HUES64 (cell line): ENCODE data around the gene ADARB2.

ENCODE experiments used
- H3K27ac ChIP-seq: 2 replicates; pipeline ENCODE4 v1.7.0; 2013; ENCODE audit warnings: low read depth, low read length, inconsistent platforms
- H3K27me3 ChIP-seq: 2 replicates; pipeline ENCODE4 v1.6.1; 2013; ENCODE audit warnings: mild to moderate bottlenecking, low read length; ENCODE audit not compliant: insufficient read depth
- H3K36me3 ChIP-seq: 2 replicates; pipeline ENCODE4 v1.6.1; 2013; ENCODE audit warnings: mild to moderate bottlenecking, low read length; ENCODE audit not compliant: insufficient read depth
- H3K4me1 ChIP-seq: 2 replicates; pipeline ENCODE4 v1.6.1; 2013; ENCODE audit warnings: mild to moderate bottlenecking, low read length, moderate library complexity; ENCODE audit not compliant: insufficient read depth
- H3K4me3 ChIP-seq: 2 replicates; pipeline ENCODE4 v1.5.1; 2013; ENCODE audit warnings: mild to moderate bottlenecking, low read length, moderate library complexity
- H3K9ac ChIP-seq: 2 replicates; pipeline ENCODE4 v1.6.1; 2013; ENCODE audit warnings: mild to moderate bottlenecking, low read depth, low read length
- H3K9me3 ChIP-seq: 2 replicates; pipeline ENCODE4 v1.6.1; 2013; ENCODE audit warnings: low read depth, low read length; ENCODE audit not compliant: insufficient read depth
- WGBS: fragments of 150-250, 120-280 bp; methylation state at CpG from one replicate; pipeline ENCODE4 v1.1.7; 2013; ENCODE audit warnings: missing lambda C conversion rate; 5-methylcytosine and 5-hydroxymethylcytosine counted together

ADARB2 gene

GRCh38 chr10:1535301-1535965 lies 201.9 kb downstream of the ADARB2 start:
- no peak overlapping the region for H3K27ac ChIP-seq
- no peaks in the 10 kb centered on the region for H3K9me3 ChIP-seq
- H3K4me3 ChIP-seq, result no peak overlapping the region
- H3K4me1 ChIP-seq, result no peaks in the 10 kb centered on the region
- no peaks in the 10 kb centered on the region for H3K27me3 ChIP-seq
- no peak overlapping the region for H3K9ac ChIP-seq
- H3K36me3 ChIP-seq, result no peaks in the 10 kb centered on the region
- WGBS, result 93% methylated on average over 24 of the region's 24 CpGs

GRCh38 chr10:1534820-1535219 lies 202.5 kb downstream of the ADARB2 start:
- no peak overlapping the region for H3K9ac ChIP-seq
- H3K4me1 ChIP-seq, result no peaks in the 10 kb centered on the region
- H3K4me3 ChIP-seq, result no peak overlapping the region
- H3K27ac ChIP-seq, result no peak overlapping the region
- H3K9me3 ChIP-seq, result no peaks in the 10 kb centered on the region
- H3K36me3 ChIP-seq, result no peaks in the 10 kb centered on the region
- WGBS, result 95% methylated on average over 19 of the region's 19 CpGs
- no peaks in the 10 kb centered on the region for H3K27me3 ChIP-seq

- Histone ChIP-seq H3K9me3 (no peaks in the 10 kb centered on the region), H3K27ac (no peak overlapping the region), H3K4me1 (no peaks in the 10 kb centered on the region), H3K9ac (no peak overlapping the region), H3K27me3 (no peaks in the 10 kb centered on the region), H3K36me3 (no peaks in the 10 kb centered on the region), H3K4me3 (no peak overlapping the region)
- WGBS, result 93% methylated on average over 14 of the region's 14 CpGs
Observed at GRCh38 chr10:1532636-1533035, 204.7 kb downstream of the ADARB2 start.

- Histone ChIP-seq H3K27me3 (no peaks in the 10 kb centered on the region), H3K4me3 (no peak overlapping the region), H3K36me3 (no peaks in the 10 kb centered on the region), H3K9ac (no peak overlapping the region), H3K27ac (no peak overlapping the region), H3K9me3 (no peaks in the 10 kb centered on the region), H3K4me1 (no peaks in the 10 kb centered on the region)
- WGBS, result 90% methylated on average over 16 of the region's 18 CpGs
Observed at GRCh38 chr10:1531883-1532597, 205.3 kb downstream of the ADARB2 start.

GRCh38 chr10:1530871-1531517 lies 206.3 kb downstream of the ADARB2 start:
- no peaks in the 10 kb centered on the region for H3K4me1 ChIP-seq
- no peak overlapping the region for H3K4me3 ChIP-seq

GRCh38 chr10:1529806-1530413 lies 207.4 kb downstream of the ADARB2 start:
- no peaks in the 10 kb centered on the region for H3K9me3 ChIP-seq
- no peaks in the 10 kb centered on the region for H3K36me3 ChIP-seq
- H3K27me3 ChIP-seq, result no peaks in the 10 kb centered on the region
- 92% methylated on average over 15 of the region's 15 CpGs for WGBS
- no peak overlapping the region for H3K9ac ChIP-seq
- no peak overlapping the region for H3K27ac ChIP-seq
- H3K4me3 ChIP-seq, result no peak overlapping the region
- no peaks in the 10 kb centered on the region for H3K4me1 ChIP-seq

More at GRCh38 chr10:1530871-1531517, 206.3 kb downstream of the ADARB2 start:
- 92% methylated on average over 16 of the region's 16 CpGs for WGBS
- H3K27me3 ChIP-seq, result no peaks in the 10 kb centered on the region
- H3K36me3 ChIP-seq, result no peaks in the 10 kb centered on the region
- H3K27ac ChIP-seq, result no peak overlapping the region
- H3K9me3 ChIP-seq, result no peaks in the 10 kb centered on the region
- H3K9ac ChIP-seq, result no peak overlapping the region

DNA sequence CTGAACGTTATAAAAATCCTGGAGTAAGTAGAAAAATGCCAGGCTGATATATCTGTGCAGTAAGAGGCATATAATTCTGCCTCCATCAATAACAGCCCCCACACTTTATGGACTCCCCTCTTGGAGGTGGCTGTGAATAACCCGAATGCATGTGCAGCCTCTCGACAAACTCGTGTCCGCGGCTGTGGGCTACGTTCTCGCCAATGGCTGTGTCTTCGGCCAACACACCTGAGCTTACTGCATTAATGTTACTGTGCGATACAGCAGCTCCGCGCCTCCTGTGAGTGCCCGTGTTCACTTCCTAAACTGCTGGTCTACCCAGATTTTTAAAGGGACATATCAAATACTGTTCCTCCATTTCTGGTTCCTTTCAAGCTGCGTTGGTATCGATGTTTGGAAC lies 209.4 kb downstream of the ADARB2 start:
- Histone ChIP-seq H3K36me3 (no peaks in the 10 kb centered on the region), H3K27me3 (no peaks in the 10 kb centered on the region), H3K9ac (no peak overlapping the region), H3K4me1 (peaks cover 5% of the 10 kb centered on the region; the same call in 1 of the 2 replicates), H3K4me3 (no peak overlapping the region), H3K9me3 (no peaks in the 10 kb centered on the region), H3K27ac (no peak overlapping the region)
- WGBS, result 97% methylated on average over 15 of the region's 15 CpGs

- WGBS, result 83% methylated on average over 18 of the region's 18 CpGs
- H3K36me3 ChIP-seq, result no peaks in the 10 kb centered on the region
- no peak overlapping the region for H3K4me3 ChIP-seq
- no peaks in the 10 kb centered on the region for H3K27me3 ChIP-seq
- no peak overlapping the region for H3K9ac ChIP-seq
- peaks cover 17% of the 10 kb centered on the region; the same call in 1 of the 2 replicates for H3K4me1 ChIP-seq
- H3K9me3 ChIP-seq, result no peaks in the 10 kb centered on the region
- no peak overlapping the region for H3K27ac ChIP-seq
Observed at GRCh38 chr10:1526436-1527055, 210.8 kb downstream of the ADARB2 start.

DNA sequence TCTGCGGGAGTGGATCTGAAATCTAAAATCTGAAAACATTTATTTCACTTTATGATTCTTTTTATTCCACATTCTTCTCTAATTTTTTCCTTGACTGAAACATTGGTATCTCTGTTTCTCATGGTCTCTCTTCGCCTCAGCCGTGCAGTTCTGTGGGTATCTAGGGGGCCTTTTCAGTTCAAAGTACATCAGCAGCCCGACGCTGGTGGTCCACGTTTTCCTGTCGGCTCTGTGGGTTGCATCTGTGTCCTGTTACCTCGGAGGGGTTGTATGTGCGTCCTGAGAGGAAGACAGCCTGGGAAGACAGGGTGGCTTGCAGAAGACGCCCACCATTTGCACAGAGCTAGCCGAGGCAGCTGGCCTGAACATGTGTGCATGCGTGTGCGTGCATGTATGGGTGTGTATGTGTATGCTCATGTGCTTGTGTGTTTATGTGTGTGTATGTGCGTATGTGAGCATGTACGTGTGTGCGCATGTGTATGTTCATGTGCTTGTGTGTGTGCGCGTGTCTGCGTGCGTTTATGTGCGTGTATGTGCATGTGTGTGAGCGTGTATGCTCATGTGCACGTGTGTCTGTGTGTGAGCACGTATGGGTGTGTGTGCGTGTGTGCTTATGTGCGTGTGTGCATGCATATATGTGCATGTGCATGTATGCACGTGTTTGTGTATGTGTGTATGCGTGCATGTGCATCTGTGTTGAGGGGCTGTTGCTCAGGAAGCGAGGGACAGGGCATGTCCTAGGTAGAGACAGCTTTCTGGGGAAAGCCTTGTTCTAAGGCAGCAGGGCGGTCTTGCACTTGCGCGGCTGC lies 211.8 kb downstream of the ADARB2 start:
- Histone ChIP-seq H3K27ac (no peak overlapping the region), H3K9me3 (no peaks in the 10 kb centered on the region), H3K27me3 (no peaks in the 10 kb centered on the region), H3K36me3 (no peaks in the 10 kb centered on the region), H3K4me3 (no peak overlapping the region), H3K9ac (no peak overlapping the region), H3K4me1 (peaks cover 17% of the 10 kb centered on the region; the same call in 1 of the 2 replicates)
- 96% methylated on average over 32 of the region's 32 CpGs for WGBS

DNA sequence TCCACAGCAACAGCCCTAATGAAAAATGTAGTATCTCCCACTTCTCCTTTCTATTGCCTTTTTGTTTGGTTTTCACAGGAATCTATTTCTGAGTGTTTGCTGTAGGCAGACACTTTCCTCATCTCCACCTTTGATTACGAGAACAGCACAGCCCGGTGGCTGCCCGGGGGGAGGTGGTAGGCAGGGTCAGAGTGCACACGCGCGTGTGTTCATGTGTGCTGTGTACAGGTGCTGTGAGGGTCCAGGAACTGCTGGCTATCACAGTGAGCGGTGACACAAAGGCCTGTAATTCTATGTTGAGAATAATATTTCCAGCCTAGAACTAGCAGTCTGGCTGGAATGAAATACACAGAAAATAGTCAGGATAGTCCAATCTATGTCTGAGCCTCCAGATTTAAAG lies 212.8 kb downstream of the ADARB2 start:
- Histone ChIP-seq H3K4me1 (peaks cover 17% of the 10 kb centered on the region; the same call in 1 of the 2 replicates), H3K4me3 (no peak overlapping the region), H3K27me3 (no peaks in the 10 kb centered on the region), H3K9ac (no peak overlapping the region), H3K27ac (no peak overlapping the region), H3K36me3 (no peaks in the 10 kb centered on the region), H3K9me3 (no peaks in the 10 kb centered on the region)
- WGBS, result 95% methylated on average over 7 of the region's 7 CpGs
